Smooth muscle cell (in vitro differentiated cells): ENCODE measurements around the gene SPEM1. TPM values are rescaled to one million over a fixed set of nuclear protein-coding genes. Genes with fewer than 3 reads are reported as not detected.

ENCODE experiments used
- DNase-seq: peaks from one replicate; lab custom pipeline; 2025; ENCODE audit not compliant: unreplicated experiment; lab: John Stamatoyannopoulos, UW
- H2AFZ ChIP-seq: fragments of 200-600 bp; sonication (generic); 2 replicates; pipeline ENCODE4 v1.6.0; 2016; ENCODE audit warnings: antibody characterized with exemption, low read depth, mild to moderate bottlenecking
- H3F3A ChIP-seq: fragments of 200-600 bp; sonication (generic); 2 replicates; pipeline ENCODE4 v1.6.0; 2017; ENCODE audit warnings: antibody characterized with exemption, low read depth
- H3K27ac ChIP-seq: fragments of 200-600 bp; sonication (generic); 2 replicates; pipeline ENCODE4 v1.5.1; 2016; ENCODE audit warnings: low read depth, mild to moderate bottlenecking
- H3K27me3 ChIP-seq: fragments of 200-600 bp; sonication (generic); 2 replicates; pipeline ENCODE4 v1.6.1; 2016; ENCODE audit warnings: low read depth, mild to moderate bottlenecking
- H3K36me3 ChIP-seq: fragments of 200-600 bp; sonication (generic); 2 replicates; pipeline ENCODE4 v1.5.1; 2016; ENCODE audit warnings: low read depth
- H3K4me1 ChIP-seq: fragments of 200-600 bp; sonication (generic); 2 replicates; pipeline ENCODE4 v1.5.1; 2016; ENCODE audit warnings: low read depth
- H3K4me2 ChIP-seq: fragments of 200-600 bp; sonication (generic); 2 replicates; pipeline ENCODE4 v1.6.0; 2016; ENCODE audit warnings: mild to moderate bottlenecking
- H3K4me3 ChIP-seq: fragments of 200-600 bp; sonication (generic); 2 replicates; pipeline ENCODE4 v1.5.1; 2016; ENCODE audit warnings: mild to moderate bottlenecking
- H3K79me2 ChIP-seq: fragments of 200-600 bp; sonication (generic); 2 replicates; pipeline ENCODE4 v1.6.0; 2016; ENCODE audit warnings: low read depth, mild to moderate bottlenecking
- H3K9ac ChIP-seq: fragments of 200-600 bp; sonication (generic); 2 replicates; pipeline ENCODE4 v1.6.0; 2016; ENCODE audit warnings: low read depth
- H3K9me3 ChIP-seq: fragments of 200-600 bp; sonication (generic); replicated peaks from 2 replicates; pipeline ENCODE4 v1.5.1; 2016; ENCODE audit warnings: low read depth
- H4K20me1 ChIP-seq: fragments of 200-600 bp; sonication (generic); 2 replicates; pipeline ENCODE4 v1.6.0; 2016; ENCODE audit warnings: low read depth
- WGBS: methylation state at CpG from one replicate; pipeline ENCODE4 v1.1.7; 2016; ENCODE audit warnings: low lambda C conversion rate; 5-methylcytosine and 5-hydroxymethylcytosine counted together
- polyA plus RNA-seq: library from polyadenylated mRNA; unstranded; fragments of >200 nt; fragmentation: Nextera tagmentation; extraction: Ambion mirVana; gene quantifications from 2 replicates; pipeline ENCODE4 v1.2.1, GENCODE V29; 2016
- total RNA-seq: library from RNA; depleted of rRNA; stranded (reverse); fragments of >200 nt; gene quantifications from 2 replicates; pipeline ENCODE4 v1.2.3, GENCODE V29; 2014
- TF ChIP-seq, protein P1 (sequence below): fragments of 200-600 bp; sonication (generic); IDR thresholded peaks from 2 replicates; pipeline ENCODE4 v1.5.1; 2017; ENCODE audit warnings: borderline replicate concordance, mild to moderate bottlenecking, antibody characterized with exemption; ENCODE audit not compliant: insufficient read depth, poor library complexity, severe bottlenecking

Gene SPEM1
- total and polyA plus RNA-seq, 2 experiments from 2014 or later, result not detected

DNA sequence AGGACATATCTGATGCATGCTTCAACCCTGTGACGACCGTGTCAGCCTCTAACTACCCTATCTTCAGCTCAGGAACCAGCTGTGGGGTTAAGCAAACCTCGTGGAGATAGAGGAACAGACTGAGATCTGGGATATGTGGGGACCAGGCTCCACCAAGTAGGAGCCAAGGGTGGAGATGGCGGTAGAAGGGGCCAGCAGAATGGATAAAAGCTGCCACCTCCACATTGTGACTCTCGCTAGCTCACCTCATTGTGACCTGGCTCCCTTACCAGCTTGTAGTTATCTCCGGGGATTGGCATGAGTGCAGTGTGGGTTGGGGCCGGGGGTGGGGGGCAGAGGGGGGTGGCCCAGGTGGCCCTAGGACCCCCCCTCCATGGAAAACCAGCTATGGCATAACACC is 5.2 kb downstream of the SPEM1 start, which contains the start of gene SPEM2:
SPEM2 (plus strand) TSS at position 301 of the 400 bp plus-strand sequence; CDS start at position 374, 73 bp downstream.
- H3K79me2 ChIP-seq, result no peaks in the 10 kb centered on the region
- H3F3A ChIP-seq, result no peaks in the 10 kb centered on the region
- H3K9ac ChIP-seq, result no peak within 1 kb of the TSS
- no peaks in the 10 kb centered on the region for H4K20me1 ChIP-seq
- no peak within 1 kb of the TSS for H2AFZ ChIP-seq
- TF ChIP-seq, protein P1, sequence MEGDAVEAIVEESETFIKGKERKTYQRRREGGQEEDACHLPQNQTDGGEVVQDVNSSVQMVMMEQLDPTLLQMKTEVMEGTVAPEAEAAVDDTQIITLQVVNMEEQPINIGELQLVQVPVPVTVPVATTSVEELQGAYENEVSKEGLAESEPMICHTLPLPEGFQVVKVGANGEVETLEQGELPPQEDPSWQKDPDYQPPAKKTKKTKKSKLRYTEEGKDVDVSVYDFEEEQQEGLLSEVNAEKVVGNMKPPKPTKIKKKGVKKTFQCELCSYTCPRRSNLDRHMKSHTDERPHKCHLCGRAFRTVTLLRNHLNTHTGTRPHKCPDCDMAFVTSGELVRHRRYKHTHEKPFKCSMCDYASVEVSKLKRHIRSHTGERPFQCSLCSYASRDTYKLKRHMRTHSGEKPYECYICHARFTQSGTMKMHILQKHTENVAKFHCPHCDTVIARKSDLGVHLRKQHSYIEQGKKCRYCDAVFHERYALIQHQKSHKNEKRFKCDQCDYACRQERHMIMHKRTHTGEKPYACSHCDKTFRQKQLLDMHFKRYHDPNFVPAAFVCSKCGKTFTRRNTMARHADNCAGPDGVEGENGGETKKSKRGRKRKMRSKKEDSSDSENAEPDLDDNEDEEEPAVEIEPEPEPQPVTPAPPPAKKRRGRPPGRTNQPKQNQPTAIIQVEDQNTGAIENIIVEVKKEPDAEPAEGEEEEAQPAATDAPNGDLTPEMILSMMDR, result no peak
- H3K27ac ChIP-seq, result no peak within 1 kb of the TSS
- H3K4me2 ChIP-seq, result no peak within 1 kb of the TSS
- no peak for DNase-seq
- H3K9me3 ChIP-seq, result no peaks in the 10 kb centered on the region
- no peaks in the 10 kb centered on the region for H3K27me3 ChIP-seq
- H3K4me3 ChIP-seq, result no peak within 1 kb of the TSS
- no peaks in the 10 kb centered on the region for H3K4me1 ChIP-seq
- H3K36me3 ChIP-seq, result no peaks in the 10 kb centered on the region
- WGBS, result 95% methylated on average over 7 of the region's 7 CpGs

DNA sequence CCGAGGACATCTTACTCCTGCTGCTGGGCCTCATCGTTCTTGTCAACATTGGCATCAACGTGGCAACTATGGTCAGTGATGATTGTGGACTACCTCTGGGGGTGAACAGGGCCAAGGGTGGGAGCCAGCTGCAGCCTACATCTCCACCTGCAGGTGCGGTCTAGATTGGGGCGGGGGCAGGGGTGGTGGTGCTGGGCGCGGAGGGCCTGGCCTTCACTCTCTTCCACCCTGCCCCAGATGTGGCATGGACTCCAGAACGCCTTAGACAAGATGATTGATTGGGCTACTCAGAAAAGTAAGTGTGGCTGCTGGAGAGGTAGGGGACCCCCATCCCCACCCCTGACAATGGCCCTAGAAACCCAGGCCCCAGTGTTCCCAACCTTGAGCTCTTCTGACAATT is 5.6 kb downstream of the SPEM1 start:
- no peak overlapping the region for H3K9ac ChIP-seq
- H3F3A ChIP-seq, result no peaks in the 10 kb centered on the region
- WGBS, result 88% methylated on average over 8 of the region's 8 CpGs
- H3K36me3 ChIP-seq, result no peaks in the 10 kb centered on the region
- no peaks in the 10 kb centered on the region for H4K20me1 ChIP-seq
- H3K27me3 ChIP-seq, result no peaks in the 10 kb centered on the region
- no peaks in the 10 kb centered on the region for H3K4me1 ChIP-seq
- DNase-seq, result no peak
- no peak overlapping the region for H2AFZ ChIP-seq
- no peak overlapping the region for H3K4me2 ChIP-seq
- H3K4me3 ChIP-seq, result no peak overlapping the region
- TF ChIP-seq, protein P1, result no peak
- no peaks in the 10 kb centered on the region for H3K79me2 ChIP-seq
- no peak overlapping the region for H3K27ac ChIP-seq
- no peaks in the 10 kb centered on the region for H3K9me3 ChIP-seq

DNA sequence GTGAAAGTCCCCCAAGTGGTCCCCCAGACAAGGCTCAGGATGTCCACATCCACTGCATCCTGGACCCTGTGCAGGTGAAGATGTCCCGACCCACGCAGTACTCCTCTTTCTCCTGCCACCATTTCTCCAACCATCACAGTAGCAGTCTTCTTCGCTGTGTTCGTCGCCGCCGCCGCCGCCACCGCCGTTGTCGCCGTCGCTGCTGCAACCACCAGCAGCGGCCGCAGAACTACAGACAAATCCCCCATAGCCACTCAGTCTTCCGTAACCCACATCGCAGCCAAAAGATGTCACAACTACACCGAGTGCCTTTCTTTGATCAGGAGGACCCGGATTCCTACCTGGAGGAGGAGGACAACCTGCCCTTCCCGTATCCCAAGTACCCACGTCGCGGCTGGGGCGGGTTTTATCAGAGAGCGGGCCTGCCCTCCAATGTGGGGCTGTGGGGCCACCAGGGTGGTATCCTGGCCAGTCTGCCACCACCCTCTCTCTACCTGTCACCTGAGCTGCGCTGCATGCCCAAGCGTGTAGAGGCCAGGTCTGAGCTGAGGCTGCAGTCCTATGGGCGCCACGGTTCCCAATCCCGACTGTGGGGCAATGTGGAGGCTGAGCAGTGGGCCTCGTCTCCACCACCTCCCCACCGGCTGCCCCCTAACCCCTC is 6.2 kb downstream of the SPEM1 start:
- WGBS, result 93% methylated on average over 33 of the region's 33 CpGs
- H4K20me1 ChIP-seq, result no peaks in the 10 kb centered on the region
- no peak overlapping the region for H2AFZ ChIP-seq
- no peak overlapping the region for H3K4me3 ChIP-seq
- H3K36me3 ChIP-seq, result no peaks in the 10 kb centered on the region
- TF ChIP-seq, protein P1, result no peak
- H3K27me3 ChIP-seq, result no peaks in the 10 kb centered on the region
- no peak overlapping the region for H3K9ac ChIP-seq
- H3K79me2 ChIP-seq, result no peaks in the 10 kb centered on the region
- no peaks in the 10 kb centered on the region for H3K4me1 ChIP-seq
- no peaks in the 10 kb centered on the region for H3F3A ChIP-seq
- no peak overlapping the region for H3K27ac ChIP-seq
- H3K9me3 ChIP-seq, result no peaks in the 10 kb centered on the region
- no peak overlapping the region for H3K4me2 ChIP-seq
- DNase-seq, result no peak
